Uterus (tissue), 2 donors: ENCODE data around the gene ISG15.

Experiments
- POLR2A ChIP-seq, 2 donors: fragments of 450-650 bp; IDR thresholded peaks; one replicate each; pipeline ENCODE4 v1.6.1; 2016; ENCODE audit warnings: antibody characterized with exemption in 2 of 2, mild to moderate bottlenecking in 1 of 2, moderate library complexity in 1 of 2
- TF ChIP-seq, protein P1 (sequence below), 4 experiments: fragments of 200-600 bp in 2 of 4; fragments of 450-650 bp in 2 of 4; sonication (generic) in 2 of 4; IDR thresholded peaks; one replicate each; pipeline ENCODE4 v1.5.1; 2016 to 2019; ENCODE audit warnings: antibody characterized with exemption in 4 of 4, mild to moderate bottlenecking in 2 of 4, moderate library complexity in 1 of 4

GRCh38 chr1:978835-979743, 34.2 kb upstream of the ISG15 start:
- TF ChIP-seq POLR2A (IDR thresholded peaks at IDR 0.05): no peak
- TF ChIP-seq, protein P1, sequence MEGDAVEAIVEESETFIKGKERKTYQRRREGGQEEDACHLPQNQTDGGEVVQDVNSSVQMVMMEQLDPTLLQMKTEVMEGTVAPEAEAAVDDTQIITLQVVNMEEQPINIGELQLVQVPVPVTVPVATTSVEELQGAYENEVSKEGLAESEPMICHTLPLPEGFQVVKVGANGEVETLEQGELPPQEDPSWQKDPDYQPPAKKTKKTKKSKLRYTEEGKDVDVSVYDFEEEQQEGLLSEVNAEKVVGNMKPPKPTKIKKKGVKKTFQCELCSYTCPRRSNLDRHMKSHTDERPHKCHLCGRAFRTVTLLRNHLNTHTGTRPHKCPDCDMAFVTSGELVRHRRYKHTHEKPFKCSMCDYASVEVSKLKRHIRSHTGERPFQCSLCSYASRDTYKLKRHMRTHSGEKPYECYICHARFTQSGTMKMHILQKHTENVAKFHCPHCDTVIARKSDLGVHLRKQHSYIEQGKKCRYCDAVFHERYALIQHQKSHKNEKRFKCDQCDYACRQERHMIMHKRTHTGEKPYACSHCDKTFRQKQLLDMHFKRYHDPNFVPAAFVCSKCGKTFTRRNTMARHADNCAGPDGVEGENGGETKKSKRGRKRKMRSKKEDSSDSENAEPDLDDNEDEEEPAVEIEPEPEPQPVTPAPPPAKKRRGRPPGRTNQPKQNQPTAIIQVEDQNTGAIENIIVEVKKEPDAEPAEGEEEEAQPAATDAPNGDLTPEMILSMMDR (IDR thresholded peaks at IDR 0.05): no peak
